Amniotic stem cell (primary cell): ENCODE data around the gene SRSF4.

Experiments
- DNase-seq: peaks from one replicate; lab custom pipeline; 2025; lab: John Stamatoyannopoulos, UW

SRSF4 gene

GRCh38 chr1:29200906-29201594 lies 19.4 kb upstream of the SRSF4 start:
- DNase-seq: no peak

GRCh38 chr1:29197993-29198392 lies 16.3 kb upstream of the SRSF4 start:
- DNase-seq: no peak

- peak; percentile 25 for DNase-seq
These were observed 15.9 kb upstream of the SRSF4 start for GRCh38 chr1:29197590-29197924.

GRCh38 chr1:29196863-29197589 lies 15.3 kb upstream of the SRSF4 start:
- DNase-seq: peak; percentile 90

GRCh38 chr1:29195881-29196291 lies 14.2 kb upstream of the SRSF4 start:
- no peak for DNase-seq

GRCh38 chr1:29193879-29194455 lies 12.3 kb upstream of the SRSF4 start:
- no peak for DNase-seq

- no peak for DNase-seq
These were observed 9.0 kb upstream of the SRSF4 start for GRCh38 chr1:29190718-29191117.

GRCh38 chr1:29186707-29187106 lies 5.0 kb upstream of the SRSF4 start:
- DNase-seq: no peak

- no peak for DNase-seq
These were observed 4.6 kb upstream of the SRSF4 start for GRCh38 chr1:29186252-29186651.

- DNase-seq: no peak
These were observed 1.6 kb upstream of the SRSF4 start for GRCh38 chr1:29183287-29183686.

GRCh38 chr1:29180497-29181412 lies 945 bp downstream of the SRSF4 start:
- no peak for DNase-seq

GRCh38 chr1:29179641-29180184 lies 2.0 kb downstream of the SRSF4 start:
- no peak for DNase-seq

GRCh38 chr1:29177022-29177705 lies 4.5 kb downstream of the SRSF4 start:
- DNase-seq: no peak

GRCh38 chr1:29176576-29176975 lies 5.1 kb downstream of the SRSF4 start:
- DNase-seq: no peak

GRCh38 chr1:29172415-29172939 lies 9.2 kb downstream of the SRSF4 start:
- DNase-seq: no peak

- DNase-seq: no peak
These were observed 10.2 kb downstream of the SRSF4 start for GRCh38 chr1:29171521-29171920.

- no peak for DNase-seq
These were observed 10.6 kb downstream of the SRSF4 start for GRCh38 chr1:29171089-29171488.

- no peak for DNase-seq
These were observed 11.7 kb downstream of the SRSF4 start for GRCh38 chr1:29169976-29170375.

GRCh38 chr1:29167904-29168303 lies 13.8 kb downstream of the SRSF4 start:
- no peak for DNase-seq

- DNase-seq: no peak
These were observed 15.3 kb downstream of the SRSF4 start for GRCh38 chr1:29166291-29166878.

GRCh38 chr1:29164588-29164987 lies 17.1 kb downstream of the SRSF4 start:
- DNase-seq: no peak
